Skin epidermis (tissue), 12 donors: ENCODE results near the gene NPHP1.
"Not testable (repeated sequence)": the region's sequence is repeated elsewhere in the genome, so short reads cannot be mapped to it uniquely, and the experiment has no call there.

Experiments used
- H3K27ac ChIP-seq, 21 experiments: fragments of 200-600 bp; sonication (generic) in 11 of 21; one replicate each; pipeline ENCODE4 v1.5.0; 2020; ENCODE audit warnings: mild to moderate bottlenecking in 3 of 21, inconsistent platforms in 2 of 21, moderate library complexity in 2 of 21
- H3K4me3 ChIP-seq, 7 experiments: fragments of 200-600 bp; sonication (generic) in 2 of 7; one replicate each; pipeline ENCODE4 v1.5.0; 2020; ENCODE audit warnings: inconsistent platforms in 2 of 7, mild to moderate bottlenecking in 2 of 7, moderate library complexity in 1 of 7

NPHP1 gene

DNA sequence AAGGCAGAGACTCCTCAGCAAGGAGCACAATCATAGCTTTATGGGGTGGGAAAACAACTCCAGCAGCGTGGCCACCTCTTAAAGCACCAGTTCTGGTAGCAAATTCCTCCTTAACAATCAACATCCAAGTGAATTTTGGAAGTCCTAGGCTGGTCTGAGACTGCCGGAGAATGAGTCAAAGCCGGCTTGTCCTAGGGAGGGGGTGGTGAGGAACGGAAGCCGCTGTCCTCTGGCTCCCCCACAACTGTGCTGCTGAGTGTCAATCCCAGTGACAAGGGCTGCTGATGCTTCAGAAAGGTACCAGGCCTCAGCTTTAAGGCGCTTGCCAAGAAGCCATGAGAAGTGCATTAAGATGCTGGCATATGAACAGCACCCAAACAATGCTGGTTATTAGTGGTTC, 110.9 kb downstream of the NPHP1 start:
- H3K4me3 ChIP-seq, H3K27ac ChIP-seq: not testable (repeated sequence)

DNA sequence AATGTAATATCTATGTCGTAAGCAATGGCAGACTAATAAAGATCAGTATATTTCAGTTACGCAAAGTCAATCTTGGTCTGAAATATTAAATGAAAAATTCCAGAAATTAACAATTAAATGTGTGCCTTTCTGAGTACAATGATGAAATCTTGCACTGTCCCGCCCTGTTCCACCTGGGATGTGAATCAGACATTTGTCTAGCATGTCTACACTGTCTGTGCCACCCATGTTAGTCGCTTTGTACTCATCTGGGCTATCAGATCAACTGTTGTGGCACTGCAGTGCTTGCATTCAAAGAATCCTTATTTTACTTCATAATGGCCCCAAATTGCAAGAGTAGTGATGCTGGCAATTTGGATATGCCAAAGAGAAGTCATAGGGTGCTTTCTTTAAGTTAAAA, 114.6 kb downstream of the NPHP1 start:
- not testable (repeated sequence) for H3K27ac ChIP-seq, H3K4me3 ChIP-seq

DNA sequence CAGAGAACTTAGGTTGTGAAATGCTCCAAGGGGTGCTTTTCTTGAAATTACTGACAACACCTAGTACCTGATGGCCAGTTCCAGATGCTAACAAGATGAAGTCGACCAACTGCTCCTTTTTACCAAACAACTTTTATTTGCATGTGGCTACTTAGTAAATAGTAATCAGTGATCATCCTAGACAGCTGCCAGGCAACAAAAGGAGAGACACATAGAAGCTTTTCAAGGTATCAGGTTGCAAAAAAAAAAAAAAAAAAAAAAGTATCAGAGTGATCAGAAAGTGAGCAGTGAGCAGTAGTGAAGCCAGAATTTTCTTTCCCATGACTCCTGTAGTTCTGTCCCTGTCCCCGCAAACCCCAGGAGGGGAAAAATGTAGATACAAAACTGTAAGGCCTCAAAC, 121.1 kb downstream of the NPHP1 start:
- not testable (repeated sequence) for H3K27ac ChIP-seq, H3K4me3 ChIP-seq

DNA sequence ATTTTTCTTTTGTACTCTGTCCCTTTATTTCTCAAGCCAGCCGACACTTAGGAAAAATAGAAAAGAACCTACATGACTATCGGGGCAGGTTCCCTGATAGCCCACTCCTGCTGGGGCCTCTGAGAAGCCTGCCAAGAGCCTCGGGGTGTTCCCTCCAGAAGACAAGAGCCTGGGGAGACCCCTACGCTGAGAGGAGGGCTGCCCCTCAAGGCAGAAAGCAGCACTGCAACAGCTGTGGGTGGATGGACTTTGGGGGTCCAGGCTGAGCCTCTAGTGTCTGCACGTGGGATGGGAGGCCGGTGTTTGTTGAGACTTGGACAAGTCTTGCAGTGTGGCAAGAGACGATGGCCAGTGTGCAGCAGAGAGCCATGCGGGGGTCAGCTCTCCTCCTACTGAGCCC, 121.7 kb downstream of the NPHP1 start:
- H3K4me3 ChIP-seq, H3K27ac ChIP-seq: not testable (repeated sequence)

DNA sequence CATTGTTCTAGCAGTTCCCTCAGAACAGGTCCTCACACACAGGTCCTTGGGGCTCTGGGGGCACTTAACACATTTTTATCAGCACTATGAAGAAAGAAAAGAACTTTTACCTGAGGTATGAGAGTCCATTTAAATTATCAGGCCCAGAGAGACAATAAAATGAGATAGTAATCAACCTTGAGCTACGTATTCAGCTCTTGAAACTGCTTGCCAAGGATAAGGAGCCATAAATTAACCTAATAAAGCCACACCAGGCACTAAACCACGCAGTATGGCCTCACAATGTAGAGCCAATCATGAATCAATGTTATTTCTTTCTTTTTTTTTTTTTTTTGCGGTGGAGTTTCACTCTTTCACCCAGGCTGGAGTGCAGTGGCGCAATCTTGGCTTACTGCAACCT, 126.7 kb downstream of the NPHP1 start:
- not testable (repeated sequence) for H3K27ac ChIP-seq, H3K4me3 ChIP-seq

DNA sequence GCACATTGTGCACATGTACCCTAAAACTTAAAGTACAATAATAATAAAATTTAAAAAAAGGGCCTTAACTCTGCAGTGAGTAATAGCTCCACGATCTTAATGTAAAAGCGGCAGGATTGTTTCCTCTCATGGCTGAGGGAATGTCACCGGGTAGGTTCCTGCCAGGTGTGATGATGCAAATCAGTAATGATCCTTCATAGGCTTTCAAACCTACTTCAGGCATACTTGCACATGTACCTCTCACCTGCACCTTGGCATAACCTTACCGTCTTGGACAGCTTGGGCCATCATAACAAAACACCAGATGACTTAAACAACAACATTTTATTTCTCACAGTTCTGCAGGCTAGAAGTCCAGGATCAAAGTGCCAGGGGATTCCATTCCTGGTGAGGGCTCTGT, 128.9 kb downstream of the NPHP1 start:
- not testable (repeated sequence) for H3K4me3 ChIP-seq, H3K27ac ChIP-seq
